Measurements from ENCODE around the gene HOXD12. TPM values are rescaled to one million over a fixed set of nuclear protein-coding genes. Genes with fewer than 3 reads are reported as not detected.

The HOXD12 gene
- total RNA-seq, result not detected
- long read RNA-seq, result 0 reads

- intact Hi-C loops (cut with DNase I), result loop anchor here (5.0 kb wide), 1 partner anchor 733 kb away; no protein-coding TSS in a partner anchor
Observed at GRCh38 chr2:176099728-176100546, at the start of gene HOXD12. TSS of gene HOXD12 (plus strand) at chr2:176099795. CDS start at chr2:176099802, 7 bp downstream.

GRCh38 chr2:176056406-176056805 lies 43.2 kb upstream of the HOXD12 start:
- intact Hi-C loops (cut with DNase I), result no loop called here
- ATAC-seq (ENCODE audit: poor library complexity), result no peak

More at GRCh38 chr2:176099728-176100546, at the start of gene HOXD12:
- no peak for ATAC-seq (ENCODE audit: poor library complexity)
- DNase-seq, result no peak

GRCh38 chr2:176063958-176064357 lies 35.6 kb upstream of the HOXD12 start:
- intact Hi-C loops (cut with DNase I), result no loop called here
- DNase-seq, result no peak
- no peak for ATAC-seq (ENCODE audit: poor library complexity)

More at GRCh38 chr2:176056406-176056805, 43.2 kb upstream of the HOXD12 start:
- DNase-seq, result no peak

GRCh38 chr2:176066645-176067588 lies 32.7 kb upstream of the HOXD12 start:
- ATAC-seq (ENCODE audit: poor library complexity) (no peak), DNase-seq (no peak)
- intact Hi-C loops (cut with DNase I), result no loop called here

- ATAC-seq (ENCODE audit: poor library complexity) (peak; percentile 38), DNase-seq (no peak)
- intact Hi-C loops (cut with DNase I), result no loop called here
Observed at GRCh38 chr2:176067589-176068418, 31.8 kb upstream of the HOXD12 start.

GRCh38 chr2:176068419-176068832 lies 31.2 kb upstream of the HOXD12 start:
- ATAC-seq (ENCODE audit: poor library complexity) (no peak), DNase-seq (no peak)
- intact Hi-C loops (cut with DNase I), result no loop called here

- no peak for DNase-seq
- intact Hi-C loops (cut with DNase I), result no loop called here
- no peak for ATAC-seq (ENCODE audit: poor library complexity)
Observed at GRCh38 chr2:176071330-176072291, 28.0 kb upstream of the HOXD12 start.

- ATAC-seq (ENCODE audit: poor library complexity) (no peak), DNase-seq (no peak)
- intact Hi-C loops (cut with DNase I), result no loop called here
Observed at GRCh38 chr2:176072292-176072669, 27.3 kb upstream of the HOXD12 start.

GRCh38 chr2:176072951-176073904 lies 26.4 kb upstream of the HOXD12 start:
- ATAC-seq (ENCODE audit: poor library complexity) (no peak), DNase-seq (no peak)
- intact Hi-C loops (cut with DNase I), result no loop called here

- intact Hi-C loops (cut with DNase I), result no loop called here
- no peak for DNase-seq
- no peak for ATAC-seq (ENCODE audit: poor library complexity)
Observed at GRCh38 chr2:176074919-176075425, 24.6 kb upstream of the HOXD12 start.

GRCh38 chr2:176075481-176075880 lies 24.1 kb upstream of the HOXD12 start:
- intact Hi-C loops (cut with DNase I), result no loop called here
- DNase-seq, result no peak
- ATAC-seq (ENCODE audit: poor library complexity), result no peak

- intact Hi-C loops (cut with DNase I), result no loop called here
- ATAC-seq (ENCODE audit: poor library complexity) (no peak), DNase-seq (no peak)
Observed at GRCh38 chr2:176076063-176076462, 23.5 kb upstream of the HOXD12 start.

- intact Hi-C loops (cut with DNase I), result no loop called here
- ATAC-seq (ENCODE audit: poor library complexity), result no peak
Observed at GRCh38 chr2:176076796-176077195, 22.8 kb upstream of the HOXD12 start.

GRCh38 chr2:176078541-176079284 lies 20.9 kb upstream of the HOXD12 start:
- ATAC-seq (ENCODE audit: poor library complexity) (no peak), DNase-seq (no peak)
- intact Hi-C loops (cut with DNase I), result no loop called here

More at GRCh38 chr2:176076796-176077195, 22.8 kb upstream of the HOXD12 start:
- no peak for DNase-seq

GRCh38 chr2:176079285-176079830 lies 20.2 kb upstream of the HOXD12 start:
- no peak for ATAC-seq (ENCODE audit: poor library complexity)
- no peak for DNase-seq
- intact Hi-C loops (cut with DNase I), result no loop called here

All from Right ventricle myocardium superior (tissue), 1 donor.